Esophagus muscularis mucosa (tissue), 4 donors: Measurements from ENCODE around the gene GALC. TPM values are rescaled to one million over a fixed set of nuclear protein-coding genes. Genes with fewer than 3 reads are reported as not detected.

Experiments used
- DNase-seq: peaks from one replicate; pipeline ENCODE4 v3.0.0-alpha.2; 2017; ENCODE audit errors: extremely low spot score
- H3K27ac ChIP-seq, 4 donors: fragments of 200-600 bp; sonication (generic); replicated peaks in 1 of 4; 1 replicate in 3 of 4; 2 replicates in 1 of 4; pipeline ENCODE4 v1.5.1; 2016 to 2019; ENCODE audit warnings: mild to moderate bottlenecking in 1 of 4
- H3K27me3 ChIP-seq, 4 donors: fragments of 200-600 bp; sonication (generic); one replicate each; pipeline versions ENCODE4 v1.5.1 to v1.6.0; 2016 to 2019
- H3K36me3 ChIP-seq, 4 donors: fragments of 200-600 bp; sonication (generic); one replicate each; pipeline ENCODE4 v1.5.1; 2016 to 2019
- H3K4me1 ChIP-seq, 4 donors: fragments of 200-600 bp; sonication (generic); one replicate each; pipeline ENCODE4 v1.5.1; 2016 to 2019
- H3K4me3 ChIP-seq, 4 donors: fragments of 200-600 bp; sonication (generic); 1 replicate in 2 of 4; 2 replicates in 2 of 4; pipeline ENCODE4 v1.5.1; 2016 to 2019; ENCODE audit warnings: mild to moderate bottlenecking in 4 of 4, moderate library complexity in 1 of 4
- H3K9me3 ChIP-seq, 4 donors: fragments of 200-600 bp; sonication (generic); 1 replicate in 3 of 4; 2 replicates in 1 of 4; pipeline ENCODE4 v1.5.1; 2016 to 2019
- CTCF ChIP-seq, 3 experiments: fragments of 200-600 bp in 2 of 3; fragments of 450-650 bp in 1 of 3; sonication (generic) in 2 of 3; IDR thresholded peaks; one replicate each; pipeline ENCODE4 v1.5.1; 2017 to 2019; ENCODE audit warnings: antibody characterized with exemption in 3 of 3, mild to moderate bottlenecking in 2 of 3, moderate library complexity in 1 of 3
- EP300 ChIP-seq: sonication (generic); formaldehyde crosslinking; IDR thresholded peaks from one replicate; pipeline ENCODE4 v1.6.1; 2017; ENCODE audit warnings: antibody characterized with exemption
- POLR2A ChIP-seq: fragments of 450-650 bp; IDR thresholded peaks from one replicate; pipeline ENCODE4 v1.6.1; 2017; ENCODE audit warnings: antibody characterized with exemption, moderate library complexity, mild to moderate bottlenecking, low read depth
- POLR2AphosphoS5 ChIP-seq, 2 donors: sonication (generic); formaldehyde crosslinking; IDR thresholded peaks; one replicate each; pipeline ENCODE4 v1.6.1; 2017; ENCODE audit warnings: antibody characterized with exemption in 2 of 2
- WGBS: methylation state at CpG from one replicate; pipeline ENCODE4 v1.1.5; 2018; 5-methylcytosine and 5-hydroxymethylcytosine counted together
- intact Hi-C: fragments of 100-400 bp; cut with DNase I; formaldehyde crosslinking; loops from one replicate; pipeline ENCODE4 v1.15.1; 2023
- total RNA-seq, 4 donors: library from RNA; depleted of rRNA; stranded (reverse); fragments of >200 nt; gene quantifications; one replicate each; pipeline versions ENCODE4 v1.1.0 to v1.2.1, GENCODE V29; 2016

Gene GALC
- total RNA-seq, 4 donors from 2014 or later = 14.5 to 17.0 (median 16.0) TPM

DNA sequence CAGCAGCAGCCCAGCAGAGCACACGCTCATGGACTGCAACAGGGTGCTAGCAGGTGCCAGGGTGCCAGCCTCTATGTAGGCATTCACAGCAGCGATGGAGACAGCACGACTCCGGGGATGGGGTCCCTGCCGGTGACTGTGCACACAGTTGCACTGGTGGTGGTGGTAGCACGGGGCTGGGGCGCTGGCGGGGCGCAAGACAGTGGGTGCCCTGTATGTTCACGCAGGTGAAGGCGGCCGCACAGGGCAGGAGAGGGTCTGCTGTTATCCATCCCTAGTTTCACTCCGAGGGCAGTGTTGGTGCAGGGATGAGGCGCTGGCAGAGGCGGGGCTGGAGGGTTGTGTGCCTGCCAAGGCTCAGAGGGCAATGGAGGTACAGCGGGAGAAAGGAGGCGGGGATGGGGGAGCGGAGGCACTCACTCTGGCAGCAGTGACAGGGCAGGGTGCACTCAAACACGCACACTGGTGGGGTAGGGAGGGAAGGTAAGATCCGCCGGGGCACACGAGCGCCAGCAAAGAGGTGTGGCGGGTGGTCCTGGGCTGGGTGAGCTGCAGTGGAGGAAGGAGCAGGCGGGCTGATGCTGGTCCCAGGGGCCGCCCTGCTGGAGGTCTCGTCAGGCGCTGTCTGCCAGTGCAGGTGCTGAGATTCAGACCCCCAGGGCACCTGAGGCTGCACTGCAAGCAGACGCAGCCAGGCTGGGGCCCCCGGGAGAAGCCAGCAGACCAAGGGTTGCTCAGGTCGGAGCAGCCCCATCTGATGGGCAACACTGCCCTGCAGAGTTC lies 76.7 kb downstream of the GALC start:
- WGBS = 88% methylated on average over 26 of the region's 31 CpGs

GRCh38 chr14:87908550-87908949 lies 84.4 kb downstream of the GALC start:
- no peaks in the 10 kb centered on the region for H3K36me3 ChIP-seq
- no peak overlapping the region for H3K4me3 ChIP-seq
- TF ChIP-seq POLR2A = no peak
- TF ChIP-seq CTCF (IDR thresholded peaks at IDR 0.05) = no peak
- TF ChIP-seq EP300 = no peak
- no peak for TF ChIP-seq POLR2AphosphoS5 (IDR thresholded peaks at IDR 0.05)
- no peaks in the 10 kb centered on the region for H3K27me3 ChIP-seq
- H3K4me1 ChIP-seq = peaks cover 0 to 10% (median 4%) of the 10 kb centered on the region in 4 donors
- H3K27ac ChIP-seq = no peak overlapping the region
- 15% methylated on average over 5 of the region's 5 CpGs for WGBS
- DNase-seq = no peak
- intact Hi-C loops = no loop called here
- H3K9me3 ChIP-seq = peaks cover 0 to 15% (median 7%) of the 10 kb centered on the region in 4 donors

More for the DNA sequence above, 76.7 kb downstream of the GALC start:
- Histone ChIP-seq H3K4me3 (no peak overlapping the region), H3K27ac (no peak overlapping the region), H3K9me3 (peaks cover 0 to 13% (median 8%) of the 10 kb centered on the region in 4 donors), H3K4me1 (no peaks in the 10 kb centered on the region), H3K36me3 (no peaks in the 10 kb centered on the region), H3K27me3 (peaks cover 0 to 17% (median 0%) of the 10 kb centered on the region in 4 donors)
- intact Hi-C loops = no loop called here
- no peak for DNase-seq
- no peak for TF ChIP-seq CTCF (IDR thresholded peaks at IDR 0.05)

DNA sequence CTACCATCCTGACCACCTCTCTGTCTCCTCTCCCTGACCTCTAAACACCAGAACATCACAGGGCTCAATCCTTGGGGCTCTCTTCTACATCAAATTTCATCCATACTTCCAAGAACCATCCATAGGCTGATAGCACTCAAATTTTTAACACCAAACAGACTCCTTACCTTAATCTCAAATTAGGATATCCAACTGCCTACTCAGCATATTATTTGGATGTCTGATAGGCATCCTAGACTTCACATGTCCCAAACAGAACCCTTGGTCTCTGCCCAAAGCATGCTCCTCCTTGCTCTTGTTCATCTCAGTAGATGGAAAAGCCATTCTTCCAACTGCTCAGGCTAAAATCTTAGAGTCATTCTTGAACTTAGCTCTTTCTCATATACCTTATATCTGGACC lies 91.3 kb downstream of the GALC start:
- intact Hi-C loops = no loop called here
- Histone ChIP-seq H3K27me3 (no peaks in the 10 kb centered on the region), H3K4me3 (no peak overlapping the region), H3K27ac (no peak overlapping the region), H3K4me1 (no peaks in the 10 kb centered on the region), H3K36me3 (no peaks in the 10 kb centered on the region), H3K9me3 (no peaks in the 10 kb centered on the region)
- TF ChIP-seq CTCF (IDR thresholded peaks at IDR 0.05) = no peak
- DNase-seq = no peak

DNA sequence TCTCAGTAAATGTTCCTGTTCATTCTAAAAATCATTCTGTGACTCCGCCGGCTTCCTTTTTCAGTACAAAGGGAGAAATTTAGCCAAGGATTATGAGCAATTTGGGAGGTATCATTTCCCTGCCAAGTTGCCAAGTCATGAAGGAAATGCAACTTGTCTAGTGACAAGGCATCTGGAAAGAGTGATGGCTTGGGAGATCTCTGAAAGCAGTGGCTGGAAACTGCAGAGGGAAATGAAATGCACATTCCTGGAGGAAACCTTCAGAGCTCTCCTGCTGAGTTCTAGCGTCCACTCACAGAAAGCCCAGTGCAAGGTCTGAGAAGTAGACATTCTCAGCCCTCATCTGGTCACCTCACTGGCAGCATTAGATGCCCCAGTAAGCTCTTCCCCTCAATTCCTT lies 91.7 kb downstream of the GALC start:
- H3K27me3 ChIP-seq = no peaks in the 10 kb centered on the region
- H3K36me3 ChIP-seq = no peaks in the 10 kb centered on the region
- no peak overlapping the region for H3K4me3 ChIP-seq
- TF ChIP-seq POLR2AphosphoS5 (IDR thresholded peaks at IDR 0.05) (no peak), EP300 (no peak), POLR2A (no peak), CTCF (IDR thresholded peaks at IDR 0.05) (no peak)
- H3K4me1 ChIP-seq = no peaks in the 10 kb centered on the region
- WGBS = 68% methylated on average over 3 of the region's 3 CpGs
- DNase-seq = no peak
- no peak overlapping the region for H3K27ac ChIP-seq
- intact Hi-C loops = no loop called here
- no peaks in the 10 kb centered on the region for H3K9me3 ChIP-seq

GRCh38 chr14:87899228-87899627 lies 93.8 kb downstream of the GALC start:
- intact Hi-C loops = loop anchor here (10.0 kb wide), 2 partner anchors 94 to 464 kb away; no protein-coding TSS in a partner anchor

More at GRCh38 chr14:87899228-87899627, 93.8 kb downstream of the GALC start:
- DNase-seq = no peak
- H3K27me3 ChIP-seq = no peaks in the 10 kb centered on the region
- H3K9me3 ChIP-seq = no peaks in the 10 kb centered on the region
- H3K36me3 ChIP-seq = no peaks in the 10 kb centered on the region
- no peak for TF ChIP-seq POLR2A
- no peak for TF ChIP-seq CTCF (IDR thresholded peaks at IDR 0.05)
- no peak for TF ChIP-seq EP300
- no peak for TF ChIP-seq POLR2AphosphoS5 (IDR thresholded peaks at IDR 0.05)
- H3K4me3 ChIP-seq = no peak overlapping the region
- H3K27ac ChIP-seq = no peak overlapping the region
- H3K4me1 ChIP-seq = peaks cover 0 to 3% (median 0%) of the 10 kb centered on the region in 4 donors
